HFFc6 (cell line): ENCODE measurements around the gene SLC25A38. TPM values are rescaled to one million over a fixed set of nuclear protein-coding genes. Genes with fewer than 3 reads are reported as not detected.

ENCODE experiments used
- DNase-seq: peaks from one replicate; pipeline ENCODE4 v3.0.0-alpha.2; 2018
- H3K27ac Mint-ChIP-seq: 2 replicates; pipeline ENCODE4 v1.8.0; 2020; ENCODE audit warnings: mild to moderate bottlenecking, mixed read lengths
- H3K27me3 Mint-ChIP-seq: 2 replicates; pipeline ENCODE4 v1.8.0; 2021; ENCODE audit warnings: mild to moderate bottlenecking, moderate library complexity, mixed read lengths; ENCODE audit not compliant: insufficient read depth
- H3K36me3 Mint-ChIP-seq: 2 replicates; pipeline ENCODE4 v1.8.0; 2021; ENCODE audit warnings: low read depth, mixed read lengths
- H3K4me1 Mint-ChIP-seq: 2 replicates; pipeline ENCODE4 v1.8.0; 2020; ENCODE audit warnings: low read depth, mixed read lengths
- H3K4me3 Mint-ChIP-seq: 2 replicates; pipeline ENCODE4 v1.8.0; 2020; ENCODE audit warnings: mild to moderate bottlenecking, moderate library complexity, mixed read lengths
- H3K9me3 Mint-ChIP-seq: 2 replicates; pipeline ENCODE4 v1.8.0; 2020; ENCODE audit warnings: mild to moderate bottlenecking, mixed read lengths
- CTCF ChIP-seq: fragments of 200-600 bp; sonication (generic); IDR thresholded peaks from 2 replicates; pipeline ENCODE4 v1.5.0; 2021; ENCODE audit warnings: antibody characterized with exemption, mild to moderate bottlenecking
- long read RNA-seq: library from polyadenylated mRNA; unstranded; transcript quantifications from one replicate; pipeline ENCODE4 v2.0.0, GENCODE V29; 2019
- total RNA-seq, 6 experiments: library from RNA; stranded (reverse); fragmentation: NEBNext Ultra II Directional; extraction: Animal tissue kit (Norgen Biotek cat#: 25700); gene quantifications; 2 replicates in 1 of 6; 3 replicates in 5 of 6; pipeline ENCODE4 v1.2.3, GENCODE V29; 2021

SLC25A38 gene
- 10 to 100 TPM; 24.8 to 32.4 (median 27.9) TPM for total RNA-seq
- long read RNA-seq, transcript SLC25A38-201 (7 exons, 2,147 nt), result major isoform, 56 of 62 reads
- long read RNA-seq, partial matches to known transcripts, result 1 of 62 reads
- long read RNA-seq, other reads (novel, unspliced or antisense), result 5 of 62 reads

DNA sequence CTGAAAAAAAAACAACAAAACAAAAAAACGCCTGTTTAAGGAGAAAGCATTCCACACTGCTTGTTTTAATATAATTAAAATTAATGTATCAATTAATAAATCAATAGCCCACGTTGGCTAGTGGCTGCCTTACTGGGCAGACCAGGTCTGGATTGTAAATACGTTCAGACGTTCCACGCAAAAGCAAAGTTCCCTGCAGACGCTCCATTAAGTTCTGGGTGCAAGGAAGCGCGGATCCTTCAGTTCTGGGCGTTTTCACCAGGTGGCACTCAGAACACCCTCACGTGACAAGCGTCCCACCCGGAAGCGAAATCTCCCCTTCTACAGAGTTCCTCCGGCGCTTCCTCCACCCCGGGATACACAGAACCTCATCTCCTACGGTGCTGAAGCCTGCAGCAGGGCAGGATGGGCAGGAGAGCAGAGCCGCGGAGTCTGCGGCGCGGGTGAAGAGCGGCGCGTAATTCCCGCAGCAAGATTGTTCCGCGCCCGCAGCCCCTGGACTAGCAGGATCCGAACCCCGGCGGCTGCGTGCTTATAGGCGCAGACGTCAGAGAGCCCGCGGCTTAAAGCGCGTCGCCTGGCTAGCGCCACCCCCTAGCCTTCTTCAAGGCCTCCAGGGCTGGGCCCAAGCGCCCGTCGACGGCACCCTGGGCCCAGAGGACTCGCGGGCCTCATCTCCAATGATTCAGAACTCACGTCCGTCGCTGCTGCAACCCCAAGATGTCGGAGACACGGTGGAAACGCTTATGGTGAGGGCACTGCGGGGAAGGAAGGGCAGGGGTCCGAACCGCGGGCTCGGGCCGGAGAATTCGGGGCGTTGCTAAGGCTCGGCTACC lies at the start of gene SLC25A38:
SLC25A38 (plus strand) TSS at position 326 of the 836 bp plus-strand sequence; CDS start at position 681, 355 bp downstream.
- no peaks in the 10 kb centered on the region for H3K36me3 Mint-ChIP-seq
- DNase-seq, result peak; percentile 78
- TF ChIP-seq CTCF, result peak; percentile 50

DNA sequence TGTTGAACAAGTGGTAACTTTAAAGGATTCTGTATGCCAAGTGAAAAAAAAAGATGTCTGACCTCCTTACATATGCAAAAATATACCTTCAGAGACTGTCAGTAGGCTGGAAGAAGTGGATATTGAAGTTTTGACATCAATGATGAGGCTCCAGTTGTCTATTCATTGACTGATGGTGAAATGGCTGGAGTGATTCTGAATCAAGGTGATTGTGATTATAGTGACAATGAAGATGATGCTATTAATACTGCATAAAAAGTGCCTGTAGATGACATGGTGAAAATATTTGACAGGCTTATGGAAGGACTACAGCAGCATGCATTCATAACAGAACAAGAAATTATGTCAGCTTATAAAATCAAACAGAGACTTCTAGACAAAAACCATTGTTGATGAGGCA lies 49.6 kb upstream of the SLC25A38 start:
- Mint-ChIP-seq H3K27me3 (peaks cover 9% of the 10 kb centered on the region), H3K4me1 (no peaks in the 10 kb centered on the region), H3K27ac (no peak overlapping the region), H3K4me3 (no peak overlapping the region), H3K36me3 (no peaks in the 10 kb centered on the region), H3K9me3 (no peaks in the 10 kb centered on the region)
- no peak for DNase-seq
- no peak for TF ChIP-seq CTCF

More for the DNA sequence above, at the start of gene SLC25A38:
- Mint-ChIP-seq H3K4me1 (peaks cover 41% of the 10 kb centered on the region), H3K9me3 (no peaks in the 10 kb centered on the region), H3K4me3 (peak within 1 kb of the TSS; percentile 99), H3K27ac (peak within 1 kb of the TSS; percentile 98), H3K27me3 (no peaks in the 10 kb centered on the region; the same call in none of the 2 replicates)

DNA sequence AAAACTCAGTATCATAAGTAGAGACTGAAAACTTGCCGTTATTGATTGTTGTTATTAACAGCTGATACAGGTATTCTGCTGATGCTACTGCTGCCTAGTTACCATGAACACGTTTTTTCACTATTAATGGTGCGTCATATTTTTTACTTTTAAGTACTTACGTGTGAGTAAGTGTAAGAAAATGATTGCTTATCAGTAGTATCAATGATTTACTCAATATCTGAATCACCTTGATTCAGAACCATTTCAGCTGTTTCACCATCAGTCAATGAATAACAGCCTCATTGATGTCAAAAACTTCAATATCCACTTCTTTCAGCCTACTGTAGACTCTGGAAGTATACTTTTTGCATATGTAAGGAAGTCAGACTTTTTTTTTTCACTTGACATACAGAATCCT lies 49.0 kb upstream of the SLC25A38 start:
- Mint-ChIP-seq H3K4me3 (no peak overlapping the region), H3K9me3 (no peaks in the 10 kb centered on the region), H3K27ac (no peak overlapping the region), H3K4me1 (no peaks in the 10 kb centered on the region), H3K36me3 (no peaks in the 10 kb centered on the region), H3K27me3 (peaks cover 9% of the 10 kb centered on the region)
- no peak for DNase-seq
- no peak for TF ChIP-seq CTCF

DNA sequence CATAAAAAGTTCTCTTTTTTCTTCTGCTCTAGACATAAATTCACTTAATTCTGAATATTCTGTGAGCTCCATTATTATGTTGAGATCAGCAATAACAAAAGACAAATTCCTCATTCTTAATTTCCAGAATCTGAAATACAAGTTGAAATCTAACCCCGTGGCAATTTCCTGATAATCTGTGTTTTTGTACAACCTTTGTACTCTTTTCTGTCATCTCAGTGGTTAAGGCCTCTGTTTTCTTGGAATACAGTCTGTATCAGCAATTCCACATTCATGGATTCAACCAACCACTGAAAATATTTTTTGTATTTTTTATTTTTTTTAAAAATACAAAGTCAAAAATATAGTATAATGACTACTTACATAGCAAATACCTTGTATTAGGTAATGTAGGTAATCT lies 45.0 kb upstream of the SLC25A38 start:
- DNase-seq, result no peak
- Mint-ChIP-seq H3K4me1 (no peaks in the 10 kb centered on the region), H3K27ac (no peak overlapping the region), H3K9me3 (no peaks in the 10 kb centered on the region), H3K36me3 (no peaks in the 10 kb centered on the region), H3K4me3 (no peak overlapping the region), H3K27me3 (peaks cover 1% of the 10 kb centered on the region)
- TF ChIP-seq CTCF, result no peak

DNA sequence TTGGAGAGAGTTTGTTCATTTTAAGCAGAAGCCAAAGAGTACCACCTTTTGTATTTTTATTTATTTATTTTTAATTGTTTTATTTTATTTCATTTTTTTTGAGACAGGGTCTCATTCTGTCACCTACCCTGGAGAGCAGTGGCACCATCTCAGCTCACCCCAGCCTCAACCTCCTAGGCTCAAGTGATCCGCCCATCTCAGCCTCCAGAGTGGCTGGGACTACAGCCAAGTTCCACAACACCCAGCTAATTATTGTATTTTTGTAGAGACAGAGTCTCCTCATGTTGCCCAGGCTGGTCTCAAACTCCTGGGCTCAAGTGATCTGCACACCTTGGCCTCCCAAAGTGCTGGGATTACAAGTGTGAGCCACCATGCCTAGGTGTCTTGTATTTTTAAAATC lies 44.1 kb upstream of the SLC25A38 start:
- DNase-seq, result no peak
- Mint-ChIP-seq H3K9me3 (no peaks in the 10 kb centered on the region), H3K4me1 (no peaks in the 10 kb centered on the region), H3K27me3 (peaks cover 1% of the 10 kb centered on the region), H3K4me3 (no peak overlapping the region), H3K36me3 (no peaks in the 10 kb centered on the region), H3K27ac (no peak overlapping the region)
- TF ChIP-seq CTCF, result no peak
